HCT116 (cell line): ENCODE data around the gene SPSB1. TPM values are rescaled to one million over a fixed set of nuclear protein-coding genes. Genes with fewer than 3 reads are reported as not detected.

Experiments
- ATAC-seq: fragments of 200-7000 bp; cut with Tn5 transposase; 2 replicates; pipeline ENCODE4 v1.9.1; 2020; ENCODE audit warnings: mild to moderate bottlenecking, moderate library complexity
- BruUV-seq: library from RNA; stranded (reverse); fragments of 400-500 nt; replicated peaks from 2 replicates; lab custom pipeline; 2021; lab: Mats Ljungman, UMichigan
- CTCF ChIA-PET: fragments of 300-600 bp; sonication (Branson Sonifier 250); formaldehyde crosslinking; loops from one replicate; lab custom pipeline; 2021; ENCODE audit warnings: antibody characterized with exemption; lab: Charles Lee
- POLR2A ChIA-PET: fragments of 300-600, 350-600 bp; sonication (Branson Sonifier 250); formaldehyde crosslinking; loops from one replicate; lab custom pipeline; 2021; ENCODE audit warnings: antibody characterized with exemption; lab: Charles Lee
- RAD21 ChIA-PET, 2 experiments: fragments of 300-600 bp; sonication (Branson Sonifier 250); formaldehyde crosslinking; loops; one replicate each; lab custom pipeline; 2023; ENCODE audit warnings: low total read pairs in 2 of 2; ENCODE audit not compliant: uncharacterized antibody in 2 of 2, unreplicated experiment in 2 of 2, low non-redundant PET in 1 of 2; lab: Charles Lee
- DNase-seq: peaks from one replicate; pipeline ENCODE4 v3.0.0-alpha.2; 2010; ENCODE audit warnings: low read depth, low spot score
- H2AFZ ChIP-seq: fragments of 200-600 bp; shearing (Covaris generic), sonication (generic); 2 replicates; pipeline ENCODE4 v1.6.1; 2017; ENCODE audit warnings: low read depth, mixed run types, mixed read lengths, antibody characterized with exemption, low read length; ENCODE audit not compliant: poor library complexity, severe bottlenecking
- H3K27ac ChIP-seq: 2 replicates; pipeline ENCODE4 v1.5.1; 2012; ENCODE audit warnings: low read depth, low read length
- H3K27me3 ChIP-seq: fragments of 200-600 bp; sonication (generic); 2 replicates; pipeline ENCODE4 v1.6.1; 2016; ENCODE audit warnings: mixed run types, low read length, mixed read lengths; ENCODE audit not compliant: insufficient read depth
- H3K36me3 ChIP-seq, 2 experiments: fragments of 200-500 bp in 1 of 2; fragments of 200-600 bp in 1 of 2; sonication (Bioruptor generic) in 1 of 2; sonication (generic) in 1 of 2; 2 replicates each; pipeline versions ENCODE4 v1.5.1 to v1.6.1; 2014 to 2016; ENCODE audit warnings: low read length in 2 of 2, inconsistent platforms in 1 of 2, mixed read lengths in 1 of 2, mixed run types in 1 of 2; ENCODE audit not compliant: insufficient read depth in 2 of 2, control insufficient read depth in 1 of 2
- H3K4me1 ChIP-seq, 2 experiments: fragments of 200-600 bp in 1 of 2; sonication (generic) in 1 of 2; 2 replicates each; pipeline versions ENCODE4 v1.5.1 to v1.6.1; 2012 to 2017; ENCODE audit warnings: low read length in 2 of 2, inconsistent platforms in 1 of 2, mild to moderate bottlenecking in 1 of 2, mixed read lengths in 1 of 2, mixed run types in 1 of 2, moderate library complexity in 1 of 2; ENCODE audit not compliant: insufficient read depth in 2 of 2, control insufficient read depth in 1 of 2
- H3K4me2 ChIP-seq: fragments of 200-600 bp; sonication (generic); 2 replicates; pipeline ENCODE4 v1.6.1; 2017; ENCODE audit warnings: mixed run types, low read length, mixed read lengths
- H3K4me3 ChIP-seq, 2 experiments: fragments of 200-600 bp in 1 of 2; sonication (generic) in 1 of 2; replicated peaks in 1 of 2; 2 replicates each; pipeline ENCODE4 v1.5.1; 2011 to 2016; ENCODE audit warnings: low read length in 2 of 2, control low read depth in 1 of 2, low read depth in 1 of 2, mild to moderate bottlenecking in 1 of 2, mixed read lengths in 1 of 2, mixed run types in 1 of 2
- H3K79me2 ChIP-seq: fragments of 200-600 bp; sonication (generic); 2 replicates; pipeline ENCODE4 v1.6.1; 2017; ENCODE audit warnings: mild to moderate bottlenecking, mixed run types, low read length, moderate library complexity, mixed read lengths; ENCODE audit not compliant: insufficient read depth
- H3K9ac ChIP-seq: fragments of 200-600 bp; sonication (generic); 2 replicates; pipeline ENCODE4 v1.6.1; 2016; ENCODE audit warnings: low read length, mixed read lengths
- H3K9me2 ChIP-seq: fragments of 200-600 bp; sonication (generic), shearing (Covaris generic); 2 replicates; pipeline ENCODE4 v1.6.1; 2017; ENCODE audit warnings: mixed run types, mild to moderate bottlenecking, moderate library complexity; ENCODE audit not compliant: insufficient read depth
- H3K9me3 ChIP-seq, 2 experiments: fragments of 200-500 bp in 1 of 2; fragments of 200-600 bp in 1 of 2; sonication (Bioruptor generic) in 1 of 2; sonication (generic) in 1 of 2; 2 replicates each; pipeline ENCODE4 v1.6.1; 2014 to 2017; ENCODE audit warnings: low read length in 2 of 2, mixed read lengths in 2 of 2, inconsistent platforms in 1 of 2, low read depth in 1 of 2, mild to moderate bottlenecking in 1 of 2, mixed run types in 1 of 2, moderate library complexity in 1 of 2; ENCODE audit not compliant: control insufficient read depth in 1 of 2, insufficient read depth in 1 of 2
- H4K20me1 ChIP-seq: fragments of 200-600 bp; sonication (generic), shearing (Covaris generic); 2 replicates; pipeline ENCODE4 v1.6.1; 2017; ENCODE audit warnings: mixed run types, mild to moderate bottlenecking, moderate library complexity; ENCODE audit not compliant: insufficient read depth
- CBX3 ChIP-seq: IDR thresholded peaks from 2 replicates; pipeline ENCODE4 v1.6.1; 2012; ENCODE audit warnings: low read depth
- CEBPB ChIP-seq: IDR thresholded peaks from 2 replicates; pipeline ENCODE4 v1.6.1; 2012; ENCODE audit warnings: low read depth
- CTCF ChIP-seq, 3 experiments: fragments of 200-600 bp in 1 of 3; sonication (generic) in 1 of 3; IDR thresholded peaks in 2 of 3; conservative IDR thresholded peaks in 1 of 3; 2 replicates each; pipeline ENCODE4 v1.5.1; 2012 to 2017; ENCODE audit warnings: low read depth in 2 of 3, low read length in 2 of 3, antibody characterized with exemption in 1 of 3, borderline replicate concordance in 1 of 3, control low read depth in 1 of 3, mild to moderate bottlenecking in 1 of 3, mixed read lengths in 1 of 3, mixed run types in 1 of 3, moderate library complexity in 1 of 3; ENCODE audit not compliant: insufficient read depth in 1 of 3
- EZH2 ChIP-seq: fragments of 200-600 bp; sonication (generic); IDR thresholded peaks from 2 replicates; pipeline ENCODE4 v1.6.1; 2017; ENCODE audit warnings: antibody characterized with exemption, mixed run types
- JUND ChIP-seq: IDR thresholded peaks from 2 replicates; pipeline ENCODE4 v1.6.1; 2012
- MAX ChIP-seq: IDR thresholded peaks from 2 replicates; pipeline ENCODE4 v1.6.1; 2012
- POLR2AphosphoS5 ChIP-seq: IDR thresholded peaks from 2 replicates; pipeline ENCODE4 v1.6.1; 2011; ENCODE audit warnings: mild to moderate bottlenecking, low read depth, low read length, moderate library complexity
- REST ChIP-seq: IDR thresholded peaks from 2 replicates; pipeline ENCODE4 v1.6.1; 2012; ENCODE audit warnings: low read depth
- SIN3A ChIP-seq: IDR thresholded peaks from 2 replicates; pipeline ENCODE4 v1.6.1; 2012; ENCODE audit warnings: low read depth
- SP1 ChIP-seq: IDR thresholded peaks from 2 replicates; pipeline ENCODE4 v1.6.1; 2012; ENCODE audit warnings: low read depth
- ZFX ChIP-seq: fragments of 450-650 bp; IDR thresholded peaks from 2 replicates; pipeline ENCODE4 v1.6.1; 2017
- ZNF274 ChIP-seq: fragments of 200-500 bp; sonication (Bioruptor generic); IDR thresholded peaks from 2 replicates; pipeline ENCODE4 v1.6.1; 2014; ENCODE audit warnings: mild to moderate bottlenecking, low read depth, low read length, inconsistent platforms
- intact Hi-C: fragments of 100-400 bp; cut with micrococcal nuclease; formaldehyde crosslinking; loops from 2 replicates; pipeline ENCODE4 v1.10.0; 2022
- total RNA-seq: library from RNA; stranded (reverse); gene quantifications from one replicate; pipeline ENCODE4 v1.2.1, GENCODE V29; 2021; ENCODE audit not compliant: unreplicated experiment

SPSB1 gene
- total RNA-seq, 1 experiment from 2014 or later: 10.8 TPM

GRCh38 chr1:9371391-9371935 lies 78.8 kb downstream of the SPSB1 start:
- Histone ChIP-seq H4K20me1 (no peaks in the 10 kb centered on the region), H3K9me2 (no peaks in the 10 kb centered on the region), H3K27ac (no peak overlapping the region)
- TF ChIP-seq EZH2: no peak
- TF ChIP-seq ZFX: no peak
- no peak for TF ChIP-seq SIN3A
- no peak for TF ChIP-seq SP1
- no peak for TF ChIP-seq REST
- TF ChIP-seq CBX3: no peak
- no peak for TF ChIP-seq JUND
- TF ChIP-seq ZNF274: no peak
- TF ChIP-seq CTCF (IDR thresholded peaks at IDR 0.05 in 2 of 3, conservative IDR thresholded peaks at IDR 0.05 in 1 of 3; ENCODE audit: borderline replicate concordance in 1 of 3, insufficient read depth in 1 of 3, low read depth in 2 of 3, low read length in 2 of 3): no peak
- no peak for TF ChIP-seq CEBPB
- TF ChIP-seq POLR2AphosphoS5: no peak
- TF ChIP-seq MAX: no peak
- TF ChIP-seq, all 23 proteins: peak for 0
- Histone ChIP-seq H3K4me3 (no peak overlapping the region), H3K9ac (no peak overlapping the region), H2AFZ (no peak overlapping the region), H3K27me3 (no peaks in the 10 kb centered on the region), H3K36me3 (no peaks in the 10 kb centered on the region; a peak in 1 of 4 replicates), H3K9me3 (no peaks in the 10 kb centered on the region), H3K4me1 (no peaks in the 10 kb centered on the region), H3K79me2 (no peaks in the 10 kb centered on the region), H3K4me2 (no peak overlapping the region)
- no peak for DNase-seq
- ChIA-PET CTCF (no interaction called here), RAD21 (no interaction called here), POLR2A (no interaction called here)
- BruUV-seq: no TSS peak
- intact Hi-C loops: no loop called here
- ATAC-seq: no peak
